ENCODE data around the gene STN1. TPM values are rescaled to one million over a fixed set of nuclear protein-coding genes. Genes with fewer than 3 reads are reported as not detected.
A peak's percentile ranks its signal among the peaks of the same experiment; 100 is the strongest.

Gene STN1
- total RNA-seq, 1 donor from 2014 or later, result 17.3 TPM

GRCh38 chr10:103949728-103950127 lies 31.7 kb upstream of the STN1 start:
- H3K27ac ChIP-seq (ENCODE audit: low read depth, low read length), result no peak overlapping the region
- H3K4me2 ChIP-seq (ENCODE audit: low read length), result no peak overlapping the region
- Mint-ChIP-seq H3K27me3 (ENCODE audit: low read depth, unreplicated experiment) (no peaks in the 10 kb centered on the region), H3K9me3 (ENCODE audit: unreplicated experiment) (no peaks in the 10 kb centered on the region), H3K4me3 (ENCODE audit: unreplicated experiment) (no peak overlapping the region), H3K36me3 (ENCODE audit: low read depth, unreplicated experiment) (no peaks in the 10 kb centered on the region), H3K27ac (ENCODE audit: unreplicated experiment) (peak overlapping the region; percentile 14), H3K4me1 (ENCODE audit: low read depth, unreplicated experiment) (no peaks in the 10 kb centered on the region)
- no peaks in the 10 kb centered on the region for H4K20me1 ChIP-seq (ENCODE audit: insufficient read depth, low read length)
- H3K79me2 ChIP-seq (ENCODE audit: insufficient read depth, low read length), result no peaks in the 10 kb centered on the region
- H3K9me3 ChIP-seq (ENCODE audit: insufficient read depth, low read depth, low read length), result no peaks in the 10 kb centered on the region
- no peaks in the 10 kb centered on the region for H3K4me1 ChIP-seq (ENCODE audit: insufficient read depth, low read length)
- H3K27me3 ChIP-seq (ENCODE audit: insufficient read depth, low read length), result no peaks in the 10 kb centered on the region
- H2AFZ ChIP-seq (ENCODE audit: low read depth, low read length), result no peak overlapping the region
- DNase-seq (ENCODE audit: low read depth) (no peak), FAIRE-seq (no peak)
- no peak overlapping the region for H3K9ac ChIP-seq (ENCODE audit: low read length)
- no peaks in the 10 kb centered on the region for H3K36me3 ChIP-seq (ENCODE audit: insufficient read depth, low read length)
- H3K4me3 ChIP-seq (ENCODE audit: insufficient read depth, low read depth, low read length), result no peak overlapping the region
- TF ChIP-seq EZH2 (IDR thresholded peaks at IDR 0.05; ENCODE audit: insufficient read depth, low read length), result no peak

- TF ChIP-seq CTCF (IDR thresholded peaks at IDR 0.05; ENCODE audit: insufficient read depth, low read depth, low read length) (no peak), EZH2 (IDR thresholded peaks at IDR 0.05; ENCODE audit: insufficient read depth, low read length) (no peak)
- H3K4me1 ChIP-seq (ENCODE audit: insufficient read depth, low read length), result no peaks in the 10 kb centered on the region
- FAIRE-seq (no peak), DNase-seq (ENCODE audit: low read depth) (no peak)
- H3K9ac ChIP-seq (ENCODE audit: low read length), result no peak overlapping the region
- no peaks in the 10 kb centered on the region for H4K20me1 ChIP-seq (ENCODE audit: insufficient read depth, low read length)
- no peaks in the 10 kb centered on the region for H3K27me3 ChIP-seq (ENCODE audit: insufficient read depth, low read length)
- no peaks in the 10 kb centered on the region for H3K9me3 ChIP-seq (ENCODE audit: insufficient read depth, low read depth, low read length)
- no peaks in the 10 kb centered on the region for H3K4me1 Mint-ChIP-seq (ENCODE audit: low read depth, unreplicated experiment)
- no peak overlapping the region for H2AFZ ChIP-seq (ENCODE audit: low read depth, low read length)
- no peaks in the 10 kb centered on the region for H3K9me3 Mint-ChIP-seq (ENCODE audit: unreplicated experiment)
- H3K4me2 ChIP-seq (ENCODE audit: low read length), result no peak overlapping the region
- no peak overlapping the region for H3K27ac Mint-ChIP-seq (ENCODE audit: unreplicated experiment)
- H3K36me3 ChIP-seq (ENCODE audit: insufficient read depth, low read length), result no peaks in the 10 kb centered on the region
- H3K27me3 Mint-ChIP-seq (ENCODE audit: low read depth, unreplicated experiment), result no peaks in the 10 kb centered on the region
- no peak overlapping the region for H3K4me3 Mint-ChIP-seq (ENCODE audit: unreplicated experiment)
- no peak overlapping the region for H3K27ac ChIP-seq (ENCODE audit: low read depth, low read length)
- no peaks in the 10 kb centered on the region for H3K79me2 ChIP-seq (ENCODE audit: insufficient read depth, low read length)
- H3K36me3 Mint-ChIP-seq (ENCODE audit: low read depth, unreplicated experiment), result no peaks in the 10 kb centered on the region
- no peak overlapping the region for H3K4me3 ChIP-seq (ENCODE audit: insufficient read depth, low read depth, low read length)
Observed at GRCh38 chr10:103947799-103948516, 30.0 kb upstream of the STN1 start.

- Histone ChIP-seq H3K4me2 (ENCODE audit: low read length) (no peak overlapping the region), H3K79me2 (ENCODE audit: insufficient read depth, low read length) (no peaks in the 10 kb centered on the region), H3K9ac (ENCODE audit: low read length) (no peak overlapping the region), H4K20me1 (ENCODE audit: insufficient read depth, low read length) (no peaks in the 10 kb centered on the region), H2AFZ (ENCODE audit: low read depth, low read length) (no peak overlapping the region), H3K4me3 (ENCODE audit: insufficient read depth, low read depth, low read length) (no peak overlapping the region), H3K27me3 (ENCODE audit: insufficient read depth, low read length) (no peaks in the 10 kb centered on the region), H3K4me1 (ENCODE audit: insufficient read depth, low read length) (no peaks in the 10 kb centered on the region), H3K27ac (ENCODE audit: low read depth, low read length) (no peak overlapping the region), H3K9me3 (ENCODE audit: insufficient read depth, low read depth, low read length) (no peaks in the 10 kb centered on the region), H3K36me3 (ENCODE audit: insufficient read depth, low read length) (no peaks in the 10 kb centered on the region)
- Mint-ChIP-seq H3K27me3 (ENCODE audit: low read depth, unreplicated experiment) (peaks cover under 1% of the 10 kb centered on the region), H3K9me3 (ENCODE audit: unreplicated experiment) (no peaks in the 10 kb centered on the region), H3K36me3 (ENCODE audit: low read depth, unreplicated experiment) (no peaks in the 10 kb centered on the region), H3K27ac (ENCODE audit: unreplicated experiment) (no peak overlapping the region), H3K4me1 (ENCODE audit: low read depth, unreplicated experiment) (no peaks in the 10 kb centered on the region), H3K4me3 (ENCODE audit: unreplicated experiment) (no peak overlapping the region)
- FAIRE-seq (no peak), DNase-seq (ENCODE audit: low read depth) (no peak)
- TF ChIP-seq EZH2 (IDR thresholded peaks at IDR 0.05; ENCODE audit: insufficient read depth, low read length) (no peak), CTCF (IDR thresholded peaks at IDR 0.05; ENCODE audit: insufficient read depth, low read depth, low read length) (no peak)
Observed at GRCh38 chr10:103942866-103943265, 24.9 kb upstream of the STN1 start.

All from astrocyte (in vitro differentiated cells and primary cell).